ENCODE results near the gene SERPINE3. TPM values are rescaled to one million over a fixed set of nuclear protein-coding genes. Genes with fewer than 3 reads are reported as not detected.

Gene SERPINE3
- total RNA-seq, 2 donors from 2014 or later: not detected

- intact Hi-C loops (cut with DNase I, micrococcal nuclease): no loop called here
- no peak for ATAC-seq
- DNase-seq: no peak
These were observed 13.7 kb upstream of the SERPINE3 start for GRCh38 chr13:51325837-51326236.

DNA sequence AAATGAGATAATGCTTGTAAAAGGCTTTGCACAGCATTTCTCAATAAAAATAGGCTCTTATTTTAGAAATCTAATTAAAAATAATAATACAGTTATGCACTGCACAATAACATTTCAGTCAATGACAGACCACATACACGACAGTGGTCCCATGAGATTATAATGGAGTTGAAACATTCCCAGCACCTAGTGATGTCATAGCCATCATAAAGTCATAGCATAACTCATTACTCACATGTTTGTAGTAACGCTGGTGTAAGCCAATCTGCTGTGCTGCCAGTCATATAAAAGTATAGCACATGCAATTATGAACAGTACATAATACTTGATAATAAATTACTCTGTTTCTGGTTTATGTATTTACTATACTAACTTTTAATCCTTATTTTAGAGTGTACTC lies 12.7 kb upstream of the SERPINE3 start:
- no peak for ATAC-seq
- no peak for DNase-seq
- intact Hi-C loops (cut with DNase I, micrococcal nuclease): no loop called here

DNA sequence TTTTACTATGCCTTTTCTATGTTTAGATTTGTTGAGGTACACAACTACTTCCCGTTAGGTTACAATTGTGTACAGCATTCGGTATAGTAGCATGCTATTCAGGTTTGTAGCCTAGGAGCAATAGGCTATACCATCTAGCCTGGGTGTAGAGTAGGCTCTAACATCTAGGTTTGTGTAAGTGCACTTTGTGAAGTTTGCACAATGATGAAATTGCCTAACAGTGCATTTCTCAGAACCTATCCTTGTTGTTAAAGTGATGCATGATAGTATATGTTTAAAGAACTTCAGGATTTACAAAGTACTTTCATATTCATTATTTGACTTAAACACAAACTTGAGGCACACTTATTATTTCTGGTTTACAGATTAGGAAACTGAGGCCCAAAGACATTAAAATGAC lies 11.5 kb upstream of the SERPINE3 start:
- intact Hi-C loops (cut with DNase I, micrococcal nuclease): no loop called here
- DNase-seq (no peak), ATAC-seq (no peak)

- DNase-seq: no peak
- ATAC-seq: no peak
- intact Hi-C loops (cut with DNase I, micrococcal nuclease): no loop called here
These were observed 11.0 kb upstream of the SERPINE3 start for GRCh38 chr13:51328488-51328887.

DNA sequence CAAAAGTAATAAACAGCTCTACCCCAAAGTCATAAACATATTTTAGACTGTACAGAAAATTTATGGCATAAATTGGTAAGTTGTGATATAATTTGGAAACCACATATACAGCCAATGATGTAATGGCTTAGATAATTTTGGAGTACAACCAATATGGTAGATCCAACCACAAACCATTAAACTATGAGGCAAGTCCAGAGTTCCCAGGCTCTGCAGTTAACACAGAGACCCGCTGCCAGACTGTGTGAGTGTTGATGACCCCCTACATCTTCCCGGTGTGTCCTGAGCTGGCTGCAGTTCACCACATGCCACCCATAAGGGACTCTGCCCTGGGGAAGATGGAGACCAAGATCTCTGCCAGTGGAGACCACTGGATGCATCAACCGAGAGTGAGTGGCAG lies 9.9 kb upstream of the SERPINE3 start:
- DNase-seq (no peak), ATAC-seq (no peak)
- intact Hi-C loops (cut with DNase I, micrococcal nuclease): no loop called here

GRCh38 chr13:51330791-51331190 lies 8.7 kb upstream of the SERPINE3 start:
- DNase-seq: no peak
- ATAC-seq: no peak
- intact Hi-C loops (cut with DNase I, micrococcal nuclease): no loop called here

DNA sequence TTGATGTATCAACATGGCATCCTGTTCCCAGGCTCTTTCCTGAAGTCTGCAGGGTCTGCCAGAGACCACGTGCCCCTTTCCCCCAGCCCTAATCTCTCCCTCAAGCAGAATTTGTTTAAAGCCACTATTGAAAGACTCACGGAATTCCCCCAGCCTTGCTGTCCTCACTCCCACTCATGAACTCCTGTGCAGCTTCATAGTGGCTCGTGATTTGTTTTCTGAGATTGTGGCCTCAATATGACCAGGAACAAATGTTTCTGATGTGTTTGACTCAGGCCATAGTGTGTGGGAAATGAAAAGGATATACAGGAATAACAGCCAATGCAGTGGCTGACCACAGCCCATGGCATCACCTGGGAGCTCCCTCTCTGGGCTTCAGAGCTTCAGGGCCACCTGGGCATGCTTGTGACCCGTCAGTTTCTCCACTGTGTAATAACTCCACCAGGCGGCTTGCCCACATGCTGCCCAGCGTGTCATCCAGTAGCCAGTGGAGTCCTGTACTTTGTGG lies 8.1 kb upstream of the SERPINE3 start:
- DNase-seq (no peak), ATAC-seq (no peak)
- intact Hi-C loops (cut with DNase I, micrococcal nuclease): no loop called here

DNA sequence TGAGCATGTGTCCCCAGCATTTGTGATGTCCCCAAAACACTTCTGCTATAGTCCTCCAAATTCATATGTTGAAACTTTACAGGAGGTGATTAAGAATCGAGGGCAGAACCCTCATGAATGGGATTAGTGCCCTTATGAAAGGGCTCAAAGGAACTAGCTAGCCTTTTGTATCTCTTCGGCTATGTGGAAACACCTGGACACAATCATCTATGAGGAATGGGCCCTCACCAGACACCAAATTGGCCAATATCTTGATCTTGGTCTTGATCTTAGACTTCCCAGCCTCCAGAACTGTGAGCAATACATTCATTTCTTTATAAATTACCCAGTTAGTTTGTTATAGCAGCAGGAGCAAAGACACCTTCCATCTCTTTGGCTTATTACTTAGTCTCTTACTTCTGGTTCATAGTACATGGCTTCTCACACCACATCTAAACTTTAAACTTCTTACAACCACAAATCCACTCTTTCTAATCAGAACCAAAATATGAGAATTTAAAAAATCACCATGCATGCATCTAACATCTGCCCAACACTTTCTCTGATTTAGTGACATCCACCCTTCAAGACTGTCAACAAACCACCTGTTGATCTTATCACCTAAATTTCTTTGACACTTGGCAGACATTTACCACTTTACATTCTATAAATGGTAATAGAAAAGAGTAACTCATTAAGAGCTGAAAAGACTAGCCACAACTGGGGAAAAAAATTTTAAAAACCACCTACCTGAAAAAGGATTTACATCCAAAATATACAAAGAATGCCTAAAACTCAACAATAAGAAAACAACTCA lies 6.7 kb upstream of the SERPINE3 start:
- DNase-seq (no peak), ATAC-seq (no peak)
- intact Hi-C loops (cut with DNase I, micrococcal nuclease): no loop called here

GRCh38 chr13:51333421-51333820 lies 6.1 kb upstream of the SERPINE3 start:
- ATAC-seq: no peak
- intact Hi-C loops (cut with DNase I, micrococcal nuclease): no loop called here
- no peak for DNase-seq

DNA sequence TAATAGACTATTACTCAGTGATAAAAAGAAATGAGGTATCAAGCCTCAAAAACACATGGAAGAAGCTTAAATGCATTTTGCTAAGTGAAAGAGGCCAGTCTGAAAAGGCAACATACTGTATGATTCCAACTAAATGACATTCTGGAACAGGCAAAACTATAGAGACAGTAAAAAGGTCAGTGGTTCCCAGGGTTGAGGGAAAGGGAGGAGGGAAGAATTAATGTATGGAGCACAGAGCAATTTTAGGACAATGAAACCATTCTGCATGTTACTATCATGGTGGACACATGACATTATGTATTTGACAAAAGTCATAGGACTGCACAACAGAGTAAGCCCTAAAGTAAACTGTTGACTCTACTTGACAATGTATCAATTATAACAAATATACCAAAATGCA lies 5.7 kb upstream of the SERPINE3 start:
- intact Hi-C loops (cut with DNase I, micrococcal nuclease): no loop called here
- ATAC-seq (no peak), DNase-seq (no peak)

DNA sequence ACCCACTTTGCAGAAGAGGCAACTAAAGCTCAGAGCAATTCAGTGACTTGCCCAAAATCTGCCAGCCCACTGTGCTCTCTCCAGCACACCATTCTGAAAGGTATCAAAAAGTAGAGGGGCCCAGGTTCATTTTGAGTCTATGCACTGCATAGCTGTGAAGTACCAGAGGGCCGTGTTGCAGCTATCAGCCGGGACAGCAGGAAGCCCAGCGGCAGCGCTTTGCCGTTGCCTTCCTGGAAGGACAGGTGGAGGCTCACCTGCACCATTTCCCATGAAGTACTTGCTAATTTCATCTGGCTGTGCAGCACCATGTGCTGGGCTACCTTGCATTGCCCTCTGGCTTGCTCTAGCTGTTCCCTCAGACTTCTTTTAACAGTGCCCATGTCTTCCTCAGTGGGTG lies 2.7 kb upstream of the SERPINE3 start:
- no peak for ATAC-seq
- intact Hi-C loops (cut with DNase I, micrococcal nuclease): no loop called here

GRCh38 chr13:51339952-51340732 lies 651 bp downstream of the SERPINE3 start:
- DNase-seq: no peak

More for the DNA sequence above, 2.7 kb upstream of the SERPINE3 start:
- DNase-seq: no peak

GRCh38 chr13:51341232-51341631 lies 1.7 kb downstream of the SERPINE3 start:
- ATAC-seq: no peak
- intact Hi-C loops (cut with DNase I, micrococcal nuclease): no loop called here
- DNase-seq: no peak

More at GRCh38 chr13:51339952-51340732, 651 bp downstream of the SERPINE3 start:
- intact Hi-C loops (cut with DNase I, micrococcal nuclease): no loop called here
- no peak for ATAC-seq

DNA sequence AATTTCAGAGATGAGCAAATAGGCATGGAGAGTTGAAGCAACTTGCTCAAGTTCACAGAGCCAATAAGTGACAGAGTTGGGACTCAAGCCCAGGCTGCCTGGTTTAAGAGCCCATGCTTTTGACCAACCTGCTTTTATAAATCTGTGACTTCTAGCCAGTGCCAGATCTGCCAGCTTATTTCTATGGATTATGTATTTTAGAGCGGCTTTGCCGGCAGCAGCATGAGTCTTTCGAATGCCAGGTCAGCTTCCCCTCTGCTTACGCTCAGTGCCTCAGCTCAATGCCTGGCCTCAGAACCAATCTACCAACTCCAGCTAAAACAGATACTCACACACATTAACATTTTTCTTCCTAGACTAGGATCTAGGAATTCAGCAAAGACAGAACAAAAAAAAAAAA lies 2.3 kb downstream of the SERPINE3 start:
- DNase-seq (no peak), ATAC-seq (no peak)
- intact Hi-C loops (cut with DNase I, micrococcal nuclease): no loop called here

DNA sequence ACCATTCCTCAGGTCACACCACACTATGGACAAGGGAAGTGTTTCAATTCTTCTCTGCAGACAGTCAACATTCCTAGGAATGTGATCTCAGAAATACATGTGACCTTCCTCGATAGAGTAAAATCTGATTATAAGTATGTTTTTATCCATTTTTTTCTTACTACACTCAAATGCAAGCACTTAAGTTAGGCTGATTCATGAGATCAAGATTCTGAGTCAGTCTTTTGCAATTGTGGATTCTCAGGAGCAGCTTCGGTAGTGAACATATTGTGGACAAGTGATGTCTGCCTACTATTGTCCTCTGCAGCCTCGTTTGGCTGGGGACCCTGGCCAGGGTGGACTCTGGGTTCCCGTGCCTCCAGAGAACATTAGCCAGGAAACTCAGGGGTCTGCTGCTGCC lies 3.2 kb downstream of the SERPINE3 start:
- ATAC-seq (no peak), DNase-seq (no peak)
- intact Hi-C loops (cut with DNase I, micrococcal nuclease): no loop called here

DNA sequence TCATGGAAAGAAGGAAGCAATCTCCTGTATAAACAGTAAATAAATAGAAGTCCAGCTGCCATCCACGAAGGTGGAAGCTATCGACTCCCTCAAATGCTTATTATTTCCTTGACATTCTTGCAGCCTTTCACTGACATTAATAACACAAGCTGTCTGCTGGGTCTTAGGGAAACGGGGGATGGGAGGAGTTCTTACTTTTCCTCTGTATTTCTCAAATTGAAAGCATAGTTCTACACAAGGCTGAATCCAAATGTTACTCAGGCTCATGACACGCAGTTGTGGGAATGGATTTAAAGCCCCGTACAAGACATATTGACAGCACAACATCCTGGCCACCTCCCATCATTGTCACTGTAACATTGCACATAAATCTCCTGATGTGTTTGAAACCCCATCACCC lies 4.0 kb downstream of the SERPINE3 start:
- intact Hi-C loops (cut with DNase I, micrococcal nuclease): no loop called here
- ATAC-seq (no peak), DNase-seq (no peak)

DNA sequence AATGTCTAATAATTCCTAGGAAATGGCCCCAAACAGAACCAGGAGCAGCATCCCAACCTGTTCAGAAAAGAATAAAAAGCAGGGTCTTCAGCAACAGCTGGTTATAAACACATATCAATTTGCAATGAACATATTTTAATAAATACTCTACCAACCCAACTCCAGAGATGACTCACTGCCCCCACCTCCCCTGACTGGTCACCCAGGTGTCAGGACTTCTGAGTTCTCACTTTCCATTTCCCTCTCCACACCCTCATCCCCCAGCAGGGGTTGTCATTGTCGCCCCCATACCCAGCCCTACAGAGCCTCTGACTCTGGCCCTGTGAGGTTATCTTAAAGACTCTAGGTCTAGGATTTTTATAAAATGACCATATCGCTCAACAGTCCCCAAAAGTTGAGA lies 6.9 kb downstream of the SERPINE3 start:
- ATAC-seq: no peak
- intact Hi-C loops (cut with DNase I, micrococcal nuclease): no loop called here
- no peak for DNase-seq

- no peak for ATAC-seq
- DNase-seq: no peak
- intact Hi-C loops (cut with DNase I, micrococcal nuclease): no loop called here
These were observed 7.6 kb downstream of the SERPINE3 start for GRCh38 chr13:51347099-51347498.

GRCh38 chr13:51348069-51348967 lies 8.8 kb downstream of the SERPINE3 start:
- ATAC-seq (no peak), DNase-seq (no peak)
- intact Hi-C loops (cut with DNase I, micrococcal nuclease): no loop called here

Data from left colon (tissue), 2 donors.